ENCODE data around the gene DCLK3. TPM values are rescaled to one million over a fixed set of nuclear protein-coding genes. Genes with fewer than 3 reads are reported as not detected.

DCLK3 gene
- total and polyA plus RNA-seq, 2 of the 8 experiments (the other 6 are each of a cell fraction or from before 2014, with no cell fraction given): 0.27 to 0.63 TPM

- H4K8ac ChIP-seq (ENCODE audit: extremely low read depth, insufficient read depth, low read length): no peak overlapping the region
- H3K27me3 ChIP-seq (replicated peaks in 1 of 4; ENCODE audit: control insufficient read depth in 3 of 4, extremely low read depth in 1 of 4, insufficient read depth in 3 of 4, low read length in 3 of 4): no peaks in the 10 kb centered on the region
- H3K9me3 ChIP-seq (ENCODE audit: insufficient read depth in 2 of 2, low read depth in 1 of 2, low read length in 1 of 2): no peaks in the 10 kb centered on the region
- no peak overlapping the region for H2AK5ac ChIP-seq (ENCODE audit: low read depth, low read length)
- no peak for DNase-seq (ENCODE audit: low read depth in 1 of 2, low spot score in 2 of 2)
- H2BK20ac ChIP-seq (ENCODE audit: low read length): no peak overlapping the region
- H3K4ac ChIP-seq (replicated peaks; ENCODE audit: insufficient read length, low read depth, low read length): no peak overlapping the region
- H3K23me2 ChIP-seq (ENCODE audit: low read depth, low read length): peaks cover 2% of the 10 kb centered on the region; the same call in 1 of the 2 replicates
- H3K18ac ChIP-seq (ENCODE audit: extremely low read depth, low read length): no peak overlapping the region
- no peak overlapping the region for H3K23ac ChIP-seq (ENCODE audit: insufficient read length)
- no peak overlapping the region for H3K14ac ChIP-seq (ENCODE audit: insufficient read length)
- no peak overlapping the region for H3K4me3 ChIP-seq (ENCODE audit: extremely low read depth in 1 of 4, insufficient read depth in 2 of 4, low read depth in 3 of 4, low read length in 4 of 4)
- WGBS, 2 experiments (ENCODE audit: extremely low coverage in 1 of 2, insufficient coverage in 1 of 2, insufficient read length in 1 of 2, insufficient replicate concordance in 2 of 2, low coverage in 1 of 2, low lambda C conversion rate in 2 of 2, missing lambda C conversion rate in 1 of 2): 93% methylated on average over 2 of the region's 2 CpGs; no CpG with 5 or more reads in 1 of the 2 experiments
- no peaks in the 10 kb centered on the region for H3K36me3 ChIP-seq (ENCODE audit: control insufficient read depth in 2 of 4, insufficient read depth in 4 of 4, low read length in 3 of 4)
- no peak overlapping the region for H3K27ac ChIP-seq (ENCODE audit: low read depth, low read length)
- FAIRE-seq: no peak
- H3K9ac ChIP-seq (replicated peaks in 1 of 4; ENCODE audit: extremely low read depth in 1 of 4, low read depth in 3 of 4, low read length in 3 of 4): no peak overlapping the region
- no peaks in the 10 kb centered on the region for H4K20me1 ChIP-seq (replicated peaks in 1 of 2; ENCODE audit: control insufficient read depth in 1 of 2, insufficient read depth in 2 of 2, low read length in 2 of 2)
- H2BK15ac ChIP-seq (ENCODE audit: low read length): no peak overlapping the region
- H4K5ac ChIP-seq (ENCODE audit: insufficient read length, low read depth, low read length): no peak overlapping the region
- CTCF ChIA-PET (ENCODE audit: partially characterized antibody): interaction anchor here (0.7 to 10.8 kb wide), 7 partner anchors 12 to 163 kb away, joined by 3 to 125 read pairs (median 7); no protein-coding TSS in a partner anchor
- POLR2A ChIA-PET (ENCODE audit: partially characterized antibody): interaction anchor here (0.6 kb wide), 1 partner anchor 188 kb away, joined by 3 read pairs; no protein-coding TSS in a partner anchor
- no peak overlapping the region for H3K56ac ChIP-seq (replicated peaks; ENCODE audit: insufficient read length, low read depth, low read length)
- H2BK12ac ChIP-seq (ENCODE audit: low read depth, low read length): no peak overlapping the region
- no peak overlapping the region for H2AFZ ChIP-seq (ENCODE audit: low read length)
- H2BK120ac ChIP-seq (replicated peaks; ENCODE audit: low read depth, low read length): no peak overlapping the region
- no peak overlapping the region for H2BK5ac ChIP-seq (ENCODE audit: low read depth, low read length)
- H3K79me2 ChIP-seq (ENCODE audit: control insufficient read depth in 1 of 2, insufficient read depth in 2 of 2, low read length in 2 of 2): no peaks in the 10 kb centered on the region
- no peak overlapping the region for H3K4me2 ChIP-seq (ENCODE audit: insufficient read depth in 1 of 2, low read depth in 2 of 2, low read length in 2 of 2)
- no peaks in the 10 kb centered on the region for H3K79me1 ChIP-seq (ENCODE audit: low read depth, low read length)
- H3K4me1 ChIP-seq (replicated peaks in 1 of 4; ENCODE audit: control insufficient read depth in 3 of 4, insufficient read depth in 4 of 4, low read length in 3 of 4): peaks cover 0 to 5% (median 2%) of the 10 kb centered on the region in 4 experiments; a peak in 3 of 7 replicates
- no peak for TF ChIP-seq ATF2 (IDR thresholded peaks at IDR 0.05; ENCODE audit: low read length)
- no peak for TF ChIP-seq JUN (IDR thresholded peaks at IDR 0.05; ENCODE audit: low read depth, low read length)
- no peak overlapping the region for H4K91ac ChIP-seq (replicated peaks; ENCODE audit: insufficient read length, low read length)
Observed at GRCh38 chr3:36796161-36796560, 31.8 kb upstream of the DCLK3 start.
